SK-N-SH treated with all-trans-retinoic acid at 6 μM for 48 hours (cell line): ENCODE results near the gene EMC9.

Experiments
- ESRRG ChIP-seq: fragments of 250-450 bp; sonication (Bioruptor Pico); IDR thresholded peaks from 2 replicates; pipeline ENCODE4 v1.6.1; 2021; ENCODE audit warnings: mild to moderate bottlenecking
- OSR1 ChIP-seq: fragments of 250-450 bp; sonication (Bioruptor Pico); IDR thresholded peaks from 2 replicates; pipeline ENCODE4 v1.8.0; 2022; ENCODE audit warnings: moderate library complexity, mild to moderate bottlenecking, inconsistent platforms
- SNAI2 ChIP-seq: fragments of 250-450 bp; sonication (Bioruptor Pico); IDR thresholded peaks from 2 replicates; pipeline ENCODE4 v1.5.0; 2020; ENCODE audit warnings: mild to moderate bottlenecking, moderate library complexity
- TCF4 ChIP-seq: fragments of 250-450 bp; sonication (Bioruptor Pico); IDR thresholded peaks from 2 replicates; pipeline ENCODE4 v1.8.0; 2021; ENCODE audit warnings: mild to moderate bottlenecking, moderate library complexity, borderline replicate concordance
- TOX ChIP-seq: fragments of 250-450 bp; sonication (Bioruptor Pico); IDR thresholded peaks from 2 replicates; pipeline ENCODE4 v1.8.0; 2021; ENCODE audit warnings: mild to moderate bottlenecking, moderate library complexity, borderline replicate concordance
- ZFP30 ChIP-seq: fragments of 450-650 bp; formaldehyde crosslinking; IDR thresholded peaks from 2 replicates; pipeline ENCODE4 v1.5.0; 2022; ENCODE audit warnings: mild to moderate bottlenecking, moderate library complexity

GRCh38 chr14:24093901-24094840, 47.2 kb downstream of the EMC9 start, which contains the start of gene PCK2:
- TF ChIP-seq SNAI2 (no peak), TCF4 (no peak), OSR1 (CRISPR knock-in tag) (no peak), ESRRG (no peak), TOX (CRISPR knock-in tag) (no peak), ZFP30 (no peak)
